Mesendoderm (in vitro differentiated cells): ENCODE measurements around the gene PLA2G4B.

Experiments
- DNase-seq: peaks from one replicate; pipeline ENCODE4 v3.0.0; 2013
- H2AK5ac ChIP-seq: 2 replicates; pipeline ENCODE4 v1.6.1; 2013; ENCODE audit warnings: low read length, inconsistent platforms
- H2BK120ac ChIP-seq: 2 replicates; pipeline ENCODE4 v1.6.1; 2013; ENCODE audit warnings: low read depth, mild to moderate bottlenecking, low read length, moderate library complexity, mixed read lengths
- H2BK15ac ChIP-seq: replicated peaks from 2 replicates; pipeline ENCODE4 v1.6.1; 2013; ENCODE audit warnings: low read depth, mild to moderate bottlenecking, moderate library complexity
- H2BK5ac ChIP-seq: 2 replicates; pipeline ENCODE4 v1.6.1; 2013; ENCODE audit warnings: low read length, inconsistent platforms
- H3K18ac ChIP-seq: 2 replicates; pipeline ENCODE4 v1.6.1; 2013; ENCODE audit warnings: mild to moderate bottlenecking, low read length, mixed read lengths
- H3K23ac ChIP-seq: one replicate; pipeline ENCODE4 v1.6.1; 2013; ENCODE audit warnings: low read length
- H3K27ac ChIP-seq: 2 replicates; pipeline ENCODE4 v1.5.1; 2013; ENCODE audit warnings: low read depth, mild to moderate bottlenecking, inconsistent platforms, low read length, moderate library complexity
- H3K27me3 ChIP-seq: 2 replicates; pipeline ENCODE4 v1.6.1; 2013; ENCODE audit warnings: low read length, control low read depth, mild to moderate bottlenecking, inconsistent platforms; ENCODE audit not compliant: insufficient read depth, poor library complexity
- H3K36me3 ChIP-seq: 2 replicates; pipeline ENCODE4 v1.6.1; 2013; ENCODE audit warnings: low read length, inconsistent platforms; ENCODE audit not compliant: control insufficient read depth, insufficient read depth
- H3K4ac ChIP-seq: one replicate; pipeline ENCODE4 v1.6.1; 2013; ENCODE audit warnings: low read depth, mild to moderate bottlenecking, low read length, moderate library complexity
- H3K4me1 ChIP-seq: 2 replicates; pipeline ENCODE4 v1.6.1; 2013; ENCODE audit warnings: low read depth, low read length, inconsistent platforms; ENCODE audit not compliant: control insufficient read depth
- H3K4me2 ChIP-seq: 2 replicates; pipeline ENCODE4 v1.6.1; 2013; ENCODE audit warnings: low read length
- H3K4me3 ChIP-seq: 2 replicates; pipeline ENCODE4 v1.5.1; 2013; ENCODE audit warnings: mild to moderate bottlenecking, low read length
- H3K56ac ChIP-seq: one replicate; pipeline ENCODE4 v1.6.1; 2013; ENCODE audit warnings: low read length
- H3K79me1 ChIP-seq: 2 replicates; pipeline ENCODE4 v1.6.1; 2013; ENCODE audit warnings: low read length, inconsistent platforms
- H3K79me2 ChIP-seq: 2 replicates; pipeline ENCODE4 v1.6.1; 2013; ENCODE audit warnings: mild to moderate bottlenecking, low read length; ENCODE audit not compliant: control insufficient read depth, insufficient read depth
- H3K9ac ChIP-seq: 2 replicates; pipeline ENCODE4 v1.6.1; 2013; ENCODE audit warnings: low read length, inconsistent platforms
- H4K5ac ChIP-seq: one replicate; pipeline ENCODE4 v1.6.1; 2013; ENCODE audit warnings: low read length
- H4K8ac ChIP-seq: one replicate; pipeline ENCODE4 v1.6.1; 2013; ENCODE audit warnings: low read depth, mild to moderate bottlenecking, control low read depth, low read length, moderate library complexity
- WGBS: extraction: QIAGEN DNeasy Blood & Tissue Kit; methylation state at CpG from one replicate; pipeline ENCODE4 v1.1.7; 2013; ENCODE audit warnings: low lambda C conversion rate, missing lambda C conversion rate; ENCODE audit not compliant: insufficient coverage; ENCODE audit errors: extremely low coverage; 5-methylcytosine and 5-hydroxymethylcytosine counted together

Gene PLA2G4B

GRCh38 chr15:41847206-41847605 lies 8.6 kb downstream of the PLA2G4B start:
- WGBS, result no CpG with 5 or more reads among the region's 14 CpGs
- H3K4me3 ChIP-seq, result no peak overlapping the region
- no peak overlapping the region for H3K18ac ChIP-seq

DNA sequence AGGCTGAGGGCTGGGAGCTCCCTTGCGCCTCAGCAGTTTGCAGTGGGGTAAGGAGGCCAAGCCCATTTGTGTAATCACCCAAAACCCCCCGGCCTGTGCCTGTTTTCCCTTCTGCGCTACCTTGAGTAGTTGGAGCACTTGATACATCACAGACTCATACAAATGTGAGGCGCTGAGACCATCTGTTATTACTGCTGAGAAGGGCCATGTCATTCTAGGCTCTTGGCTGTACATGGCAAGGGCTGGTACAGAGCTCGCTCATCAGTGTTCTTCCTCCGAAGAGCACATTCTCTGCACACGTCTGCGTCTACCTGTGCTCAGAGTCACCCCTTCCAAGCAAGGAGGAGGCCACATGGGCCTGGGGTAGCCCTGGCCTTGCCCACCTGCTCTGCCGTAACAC lies 9.3 kb downstream of the PLA2G4B start:
- Histone ChIP-seq H2BK120ac (no peak overlapping the region), H3K18ac (no peak overlapping the region), H4K8ac (no peak overlapping the region), H3K4me3 (no peak overlapping the region), H2BK15ac (no peak overlapping the region), H4K5ac (no peak overlapping the region), H3K79me2 (no peaks in the 10 kb centered on the region), H3K4ac (no peak overlapping the region), H3K4me2 (no peak overlapping the region), H3K27me3 (no peaks in the 10 kb centered on the region), H3K4me1 (no peaks in the 10 kb centered on the region), H3K27ac (no peak overlapping the region), H3K56ac (no peak overlapping the region), H3K36me3 (no peaks in the 10 kb centered on the region), H2BK5ac (no peak overlapping the region), H3K23ac (no peak overlapping the region), H3K79me1 (no peaks in the 10 kb centered on the region), H2AK5ac (no peak overlapping the region), H3K9ac (no peak overlapping the region)
- no peak for DNase-seq
- no CpG with 5 or more reads among the region's 9 CpGs for WGBS

More at GRCh38 chr15:41847206-41847605, 8.6 kb downstream of the PLA2G4B start:
- Histone ChIP-seq H3K79me1 (no peaks in the 10 kb centered on the region), H3K23ac (no peak overlapping the region), H4K8ac (no peak overlapping the region), H2AK5ac (no peak overlapping the region), H3K27ac (no peak overlapping the region), H3K36me3 (no peaks in the 10 kb centered on the region), H2BK15ac (no peak overlapping the region), H3K4me2 (no peak overlapping the region), H3K9ac (no peak overlapping the region), H3K56ac (no peak overlapping the region), H2BK5ac (no peak overlapping the region), H2BK120ac (no peak overlapping the region), H3K4ac (no peak overlapping the region), H3K79me2 (no peaks in the 10 kb centered on the region), H3K27me3 (no peaks in the 10 kb centered on the region), H4K5ac (no peak overlapping the region), H3K4me1 (no peaks in the 10 kb centered on the region)
- no peak for DNase-seq

- H3K23ac ChIP-seq, result no peak overlapping the region
- no peak overlapping the region for H3K18ac ChIP-seq
- no peaks in the 10 kb centered on the region for H3K27me3 ChIP-seq
- H3K79me1 ChIP-seq, result no peaks in the 10 kb centered on the region
- H3K36me3 ChIP-seq, result no peaks in the 10 kb centered on the region
- no CpG with 5 or more reads among the region's 10 CpGs for WGBS
- H3K56ac ChIP-seq, result no peak overlapping the region
- H3K27ac ChIP-seq, result no peak overlapping the region
- no peak overlapping the region for H3K4me2 ChIP-seq
- H2BK120ac ChIP-seq, result no peak overlapping the region
- H4K8ac ChIP-seq, result no peak overlapping the region
- H2BK15ac ChIP-seq, result no peak overlapping the region
- DNase-seq, result no peak
- H4K5ac ChIP-seq, result no peak overlapping the region
- H3K9ac ChIP-seq, result no peak overlapping the region
- H2BK5ac ChIP-seq, result no peak overlapping the region
- no peak overlapping the region for H2AK5ac ChIP-seq
- no peaks in the 10 kb centered on the region for H3K4me1 ChIP-seq
- no peak overlapping the region for H3K4ac ChIP-seq
- no peak overlapping the region for H3K4me3 ChIP-seq
- H3K79me2 ChIP-seq, result no peaks in the 10 kb centered on the region
These were observed 10.0 kb downstream of the PLA2G4B start for GRCh38 chr15:41848631-41849030.

- Histone ChIP-seq H3K79me1 (no peaks in the 10 kb centered on the region), H3K27ac (no peak overlapping the region), H3K79me2 (no peaks in the 10 kb centered on the region), H3K56ac (no peak overlapping the region), H4K8ac (no peak overlapping the region), H3K9ac (no peak overlapping the region), H3K27me3 (no peaks in the 10 kb centered on the region), H2BK15ac (no peak overlapping the region), H3K4me2 (no peak overlapping the region), H3K4me1 (no peaks in the 10 kb centered on the region), H3K4me3 (no peak overlapping the region), H4K5ac (no peak overlapping the region), H2BK120ac (no peak overlapping the region), H3K36me3 (no peaks in the 10 kb centered on the region), H3K23ac (no peak overlapping the region), H3K4ac (no peak overlapping the region), H2AK5ac (no peak overlapping the region), H2BK5ac (no peak overlapping the region), H3K18ac (no peak overlapping the region)
- no peak for DNase-seq
- no CpG with 5 or more reads among the region's 6 CpGs for WGBS
These were observed 10.6 kb downstream of the PLA2G4B start for GRCh38 chr15:41849204-41849603.

DNA sequence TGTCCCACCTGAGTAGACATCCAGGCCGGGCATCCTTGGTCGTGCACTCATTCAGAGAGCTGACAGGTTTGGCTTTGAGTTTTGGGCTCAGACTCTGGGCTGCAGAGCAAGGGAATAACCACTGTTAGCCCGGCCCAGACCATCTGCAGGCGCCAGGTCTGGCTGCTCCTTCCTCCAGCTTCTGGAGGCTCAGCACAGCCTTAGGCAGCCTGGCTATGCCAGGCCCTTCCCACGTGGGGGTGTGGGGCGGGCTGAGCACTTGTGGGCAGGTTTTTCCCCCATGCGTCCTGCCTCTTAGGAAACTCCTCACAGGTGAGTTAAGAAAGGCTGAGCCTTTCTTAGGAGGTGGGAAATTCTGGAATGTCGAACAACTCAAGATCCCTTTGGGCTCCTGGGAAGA lies 11.2 kb downstream of the PLA2G4B start:
- Histone ChIP-seq H2BK5ac (no peak overlapping the region), H3K18ac (no peak overlapping the region), H3K4me1 (no peaks in the 10 kb centered on the region), H3K79me1 (no peaks in the 10 kb centered on the region), H3K4me2 (no peak overlapping the region), H2BK120ac (no peak overlapping the region), H3K4ac (no peak overlapping the region), H2AK5ac (no peak overlapping the region), H4K8ac (no peak overlapping the region), H3K27ac (no peak overlapping the region), H3K79me2 (no peaks in the 10 kb centered on the region), H3K36me3 (no peaks in the 10 kb centered on the region), H4K5ac (no peak overlapping the region), H3K9ac (no peak overlapping the region), H3K4me3 (no peak overlapping the region), H3K56ac (no peak overlapping the region), H3K23ac (no peak overlapping the region), H3K27me3 (no peaks in the 10 kb centered on the region), H2BK15ac (no peak overlapping the region)
- no CpG with 5 or more reads among the region's 8 CpGs for WGBS
- DNase-seq, result no peak

DNA sequence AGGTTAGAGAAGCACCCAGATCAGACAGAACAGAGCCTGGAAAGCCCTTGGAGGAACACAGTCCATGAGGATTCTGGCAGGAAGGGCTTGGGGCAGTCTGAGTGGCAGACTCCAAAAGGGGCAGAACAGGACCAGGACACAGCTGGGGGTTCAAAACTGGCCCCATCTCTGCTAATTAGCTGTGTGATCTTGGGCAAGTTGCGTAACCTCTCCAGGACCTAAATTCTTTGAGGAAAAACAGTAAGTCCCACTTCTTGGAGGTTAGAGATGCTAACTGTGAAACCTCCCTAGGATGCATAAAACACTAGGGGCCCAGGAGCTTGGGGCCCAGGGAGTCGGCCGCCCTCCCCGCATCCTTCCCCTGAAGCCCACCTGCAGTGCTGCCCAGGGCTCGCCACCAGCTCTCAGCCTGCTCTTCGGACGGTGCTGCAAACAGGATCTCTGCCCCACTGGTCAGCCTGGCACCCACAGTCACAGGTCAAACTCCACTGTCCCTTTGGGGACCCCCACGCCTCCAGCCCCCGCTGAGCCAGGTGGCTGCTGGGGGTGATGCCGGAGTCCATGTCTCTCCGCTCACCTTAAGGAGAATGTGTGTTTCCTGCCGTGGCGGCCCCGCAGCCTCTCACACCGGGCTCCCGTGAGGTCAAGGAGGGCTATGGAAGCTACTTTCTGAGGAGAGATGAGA lies 12.0 kb downstream of the PLA2G4B start:
- no peak for DNase-seq
- Histone ChIP-seq H3K4me1 (no peaks in the 10 kb centered on the region), H2BK15ac (no peak overlapping the region), H3K79me2 (no peaks in the 10 kb centered on the region), H3K4me2 (no peak overlapping the region), H2BK5ac (no peak overlapping the region), H2BK120ac (no peak overlapping the region), H4K5ac (no peak overlapping the region), H2AK5ac (no peak overlapping the region), H4K8ac (no peak overlapping the region), H3K36me3 (no peaks in the 10 kb centered on the region), H3K56ac (no peak overlapping the region), H3K4ac (no peak overlapping the region), H3K23ac (no peak overlapping the region), H3K79me1 (no peaks in the 10 kb centered on the region), H3K27ac (no peak overlapping the region), H3K18ac (no peak overlapping the region), H3K4me3 (no peak overlapping the region), H3K27me3 (no peaks in the 10 kb centered on the region), H3K9ac (no peak overlapping the region)
- no CpG with 5 or more reads among the region's 16 CpGs for WGBS
